ENCODE results near the gene ZDBF2. TPM values are rescaled to one million over a fixed set of nuclear protein-coding genes. Genes with fewer than 3 reads are reported as not detected.

The ZDBF2 gene
- total RNA-seq, 1 donor from 2014 or later, result 27.1 TPM

- Mint-ChIP-seq H3K9me3 (peaks cover 4% of the 10 kb centered on the region), H3K27ac (ENCODE audit: unreplicated experiment) (no peak overlapping the region), H3K4me1 (peaks cover 5% of the 10 kb centered on the region), H3K36me3 (ENCODE audit: low read depth) (no peaks in the 10 kb centered on the region), H3K27me3 (ENCODE audit: low read depth) (no peaks in the 10 kb centered on the region), H3K4me3 (no peak overlapping the region)
- no peak for TF ChIP-seq CTCF (conservative IDR thresholded peaks at IDR 0.05)
- no peak for DNase-seq (ENCODE audit: low read depth, low spot score)
Measured at GRCh38 chr2:206336861-206337260, 62.4 kb downstream of the ZDBF2 start.

GRCh38 chr2:206337956-206338355, 63.5 kb downstream of the ZDBF2 start:
- TF ChIP-seq CTCF (conservative IDR thresholded peaks at IDR 0.05), result no peak
- Mint-ChIP-seq H3K4me3 (no peak overlapping the region), H3K4me1 (peaks cover 5% of the 10 kb centered on the region)

GRCh38 chr2:206341396-206341795, 66.9 kb downstream of the ZDBF2 start:
- no peak for DNase-seq (ENCODE audit: low read depth, low spot score)
- Mint-ChIP-seq H3K27ac (ENCODE audit: unreplicated experiment) (no peak overlapping the region), H3K27me3 (ENCODE audit: low read depth) (no peaks in the 10 kb centered on the region), H3K36me3 (ENCODE audit: low read depth) (no peaks in the 10 kb centered on the region), H3K9me3 (peaks cover 6% of the 10 kb centered on the region), H3K4me1 (peaks cover 5% of the 10 kb centered on the region), H3K4me3 (no peak overlapping the region)
- TF ChIP-seq CTCF (conservative IDR thresholded peaks at IDR 0.05), result no peak

More at GRCh38 chr2:206337956-206338355, 63.5 kb downstream of the ZDBF2 start:
- DNase-seq (ENCODE audit: low read depth, low spot score), result no peak
- peaks cover 5% of the 10 kb centered on the region for H3K9me3 Mint-ChIP-seq
- H3K27ac Mint-ChIP-seq (ENCODE audit: unreplicated experiment), result no peak overlapping the region
- H3K27me3 Mint-ChIP-seq (ENCODE audit: low read depth), result no peaks in the 10 kb centered on the region
- no peaks in the 10 kb centered on the region for H3K36me3 Mint-ChIP-seq (ENCODE audit: low read depth)

- TF ChIP-seq CTCF (conservative IDR thresholded peaks at IDR 0.05), result no peak
- no peak for DNase-seq (ENCODE audit: low read depth, low spot score)
- H3K4me3 Mint-ChIP-seq, result no peak overlapping the region
- no peak overlapping the region for H3K27ac Mint-ChIP-seq (ENCODE audit: unreplicated experiment)
- H3K27me3 Mint-ChIP-seq (ENCODE audit: low read depth), result no peaks in the 10 kb centered on the region
- H3K4me1 Mint-ChIP-seq, result no peaks in the 10 kb centered on the region
- peaks cover 6% of the 10 kb centered on the region for H3K9me3 Mint-ChIP-seq
- H3K36me3 Mint-ChIP-seq (ENCODE audit: low read depth), result no peaks in the 10 kb centered on the region
Measured at GRCh38 chr2:206343144-206343543, 68.7 kb downstream of the ZDBF2 start.

- Mint-ChIP-seq H3K4me3 (no peak overlapping the region), H3K9me3 (peaks cover 6% of the 10 kb centered on the region), H3K4me1 (no peaks in the 10 kb centered on the region)
Measured at GRCh38 chr2:206343816-206344215, 69.4 kb downstream of the ZDBF2 start.

More at GRCh38 chr2:206343816-206344215, 69.4 kb downstream of the ZDBF2 start:
- H3K27me3 Mint-ChIP-seq (ENCODE audit: low read depth), result no peaks in the 10 kb centered on the region
- no peaks in the 10 kb centered on the region for H3K36me3 Mint-ChIP-seq (ENCODE audit: low read depth)
- TF ChIP-seq CTCF (conservative IDR thresholded peaks at IDR 0.05), result no peak
- H3K27ac Mint-ChIP-seq (ENCODE audit: unreplicated experiment), result no peak overlapping the region
- no peak for DNase-seq (ENCODE audit: low read depth, low spot score)
